Keratinocyte (primary cell): ENCODE data around the gene ENTPD6. TPM values are rescaled to one million over a fixed set of nuclear protein-coding genes. Genes with fewer than 3 reads are reported as not detected.

ENCODE experiments used
- DNase-seq: peaks from one replicate; pipeline ENCODE4 v3.0.0-alpha.2; 2011; ENCODE audit warnings: low read depth, missing footprints, low spot score
- FAIRE-seq: peaks from 2 replicates; lab custom pipeline; 2011; peaks lifted over from hg19 to GRCh38; lab: Jason Lieb, UNC
- H2AFZ ChIP-seq: 2 replicates; pipeline ENCODE4 v1.6.0; 2012; ENCODE audit warnings: low read length, control low read depth, inconsistent platforms; ENCODE audit not compliant: control insufficient read depth
- H3K27ac ChIP-seq: 2 replicates; pipeline ENCODE4 v1.5.1; 2011; ENCODE audit warnings: low read length; ENCODE audit not compliant: control insufficient read depth, insufficient read depth
- H3K27me3 ChIP-seq: 3 replicates; pipeline ENCODE4 v1.6.0; 2011; ENCODE audit warnings: low read length; ENCODE audit not compliant: control insufficient read depth, insufficient read depth; ENCODE audit errors: extremely low read depth
- H3K36me3 ChIP-seq, 2 experiments: 2 replicates in 1 of 2; 3 replicates in 1 of 2; pipeline ENCODE4 v1.5.1; 2011; ENCODE audit warnings: low read length in 2 of 2, mild to moderate bottlenecking in 1 of 2; ENCODE audit not compliant: control insufficient read depth in 2 of 2, insufficient read depth in 2 of 2; ENCODE audit errors: extremely low read depth in 1 of 2
- H3K4me1 ChIP-seq: 3 replicates; pipeline ENCODE4 v1.5.1; 2011; ENCODE audit warnings: low read length; ENCODE audit not compliant: control insufficient read depth, insufficient read depth; ENCODE audit errors: extremely low read depth
- H3K4me2 ChIP-seq: 3 replicates; pipeline ENCODE4 v1.6.0; 2011; ENCODE audit warnings: low read depth, low read length; ENCODE audit not compliant: control insufficient read depth, insufficient read depth; ENCODE audit errors: extremely low read depth
- H3K4me3 ChIP-seq, 3 experiments: fragments of 200-600 bp in 1 of 3; sonication (generic) in 1 of 3; 2 replicates in 2 of 3; 3 replicates in 1 of 3; pipeline ENCODE4 v1.5.1; 2011 to 2016; ENCODE audit warnings: low read length in 3 of 3, mild to moderate bottlenecking in 3 of 3, control low read depth in 2 of 3, inconsistent platforms in 1 of 3, low read depth in 1 of 3, mixed read lengths in 1 of 3, mixed run types in 1 of 3, moderate library complexity in 1 of 3; ENCODE audit not compliant: control insufficient read depth in 2 of 3, insufficient read depth in 2 of 3; ENCODE audit errors: extremely low read depth in 1 of 3
- H3K79me2 ChIP-seq: 2 replicates; pipeline ENCODE4 v1.6.0; 2012; ENCODE audit warnings: low read length; ENCODE audit not compliant: control insufficient read depth, insufficient read depth
- H3K9ac ChIP-seq: 3 replicates; pipeline ENCODE4 v1.6.0; 2011; ENCODE audit warnings: low read length; ENCODE audit not compliant: control insufficient read depth, insufficient read depth; ENCODE audit errors: extremely low read depth
- H3K9me1 ChIP-seq: 3 replicates; pipeline ENCODE4 v1.6.0; 2011; ENCODE audit warnings: low read length; ENCODE audit not compliant: control insufficient read depth, insufficient read depth; ENCODE audit errors: extremely low read depth
- H3K9me3 ChIP-seq: 2 replicates; pipeline ENCODE4 v1.5.1; 2012; ENCODE audit warnings: low read depth, low read length; ENCODE audit not compliant: control insufficient read depth
- H4K20me1 ChIP-seq: 3 replicates; pipeline ENCODE4 v1.6.0; 2011; ENCODE audit warnings: low read length; ENCODE audit not compliant: control insufficient read depth, insufficient read depth; ENCODE audit errors: extremely low read depth
- CTCF ChIP-seq, 3 experiments: IDR thresholded peaks in 1 of 3; conservative IDR thresholded peaks in 1 of 3; optimal IDR thresholded peaks in 1 of 3; 2 replicates in 2 of 3; 3 replicates in 1 of 3; pipeline versions ENCODE3 to v1.5.1; 2011; ENCODE audit warnings: low read length in 3 of 3, mild to moderate bottlenecking in 3 of 3, moderate library complexity in 2 of 3, control low read depth in 1 of 3, inconsistent platforms in 1 of 3; ENCODE audit not compliant: insufficient read depth in 2 of 3; ENCODE audit errors: extremely low read depth in 1 of 3
- EZH2 ChIP-seq: IDR thresholded peaks from one replicate; pipeline ENCODE4 v1.6.1; 2012; ENCODE audit warnings: inconsistent platforms, mild to moderate bottlenecking, low read length, moderate library complexity
- dilution Hi-C: fragments of 300-500 bp; cut with MboI; formaldehyde crosslinking; loops from one replicate; pipeline ENCODE4 v1.7.0; 2020; ENCODE audit warnings: low sequenced_read_pairs; ENCODE audit not compliant: extremely low pct_ligation_motif_present
- polyA plus RNA-seq, 5 experiments: library from polyadenylated mRNA; depleted of rRNA in 3 of 5; stranded (reverse) in 3 of 5; stranded (forward) in 1 of 5; unstranded in 1 of 5; fragments of >200 nt; gene quantifications; 1 replicate in 1 of 5; 2 replicates in 3 of 5; 3 replicates in 1 of 5; pipeline versions ENCODE4 v1.2.1 to v1.2.3, GENCODE V29; 2011 to 2012; ENCODE audit warnings: missing spikeins in 2 of 5, low read depth in 1 of 5, low replicate concordance in 1 of 5

Gene ENTPD6
- polyA plus RNA-seq, 1 donor (not counting 4 experiments of a cell fraction or from before 2014, with no cell fraction given) = 57.8 TPM

GRCh38 chr20:25188218-25188617, 7.3 kb upstream of the ENTPD6 start:
- no peak overlapping the region for H3K4me3 ChIP-seq
- H2AFZ ChIP-seq = no peak overlapping the region
- dilution Hi-C loops = no loop called here
- DNase-seq (no peak), FAIRE-seq (no peak)
- no peaks in the 10 kb centered on the region for H4K20me1 ChIP-seq
- H3K4me1 ChIP-seq = no peaks in the 10 kb centered on the region
- no peak overlapping the region for H3K4me2 ChIP-seq
- no peaks in the 10 kb centered on the region for H3K9me3 ChIP-seq
- H3K36me3 ChIP-seq = no peaks in the 10 kb centered on the region
- H3K9me1 ChIP-seq = no peaks in the 10 kb centered on the region
- TF ChIP-seq EZH2 = no peak
- TF ChIP-seq CTCF (optimal IDR thresholded peaks at IDR 0.05 in 1 of 3, IDR thresholded peaks at IDR 0.05 in 1 of 3, conservative IDR thresholded peaks at IDR 0.05 in 1 of 3; ENCODE audit: extremely low read depth in 1 of 3, insufficient read depth in 2 of 3, low read length in 3 of 3) = no peak
- H3K27me3 ChIP-seq = no peaks in the 10 kb centered on the region
- no peak overlapping the region for H3K9ac ChIP-seq
- H3K79me2 ChIP-seq = no peaks in the 10 kb centered on the region
- H3K27ac ChIP-seq = no peak overlapping the region

GRCh38 chr20:25191051-25191450, 4.5 kb upstream of the ENTPD6 start:
- no peaks in the 10 kb centered on the region for H3K9me1 ChIP-seq
- H3K4me3 ChIP-seq = no peak overlapping the region
- H3K27ac ChIP-seq = no peak overlapping the region
- FAIRE-seq (no peak), DNase-seq (no peak)
- no peak overlapping the region for H3K9ac ChIP-seq
- no peak overlapping the region for H2AFZ ChIP-seq
- H4K20me1 ChIP-seq = no peaks in the 10 kb centered on the region
- H3K27me3 ChIP-seq = no peaks in the 10 kb centered on the region
- TF ChIP-seq CTCF (optimal IDR thresholded peaks at IDR 0.05 in 1 of 3, IDR thresholded peaks at IDR 0.05 in 1 of 3, conservative IDR thresholded peaks at IDR 0.05 in 1 of 3; ENCODE audit: extremely low read depth in 1 of 3, insufficient read depth in 2 of 3, low read length in 3 of 3) (no peak), EZH2 (no peak)
- H3K79me2 ChIP-seq = peaks cover 3% of the 10 kb centered on the region
- H3K4me1 ChIP-seq = no peaks in the 10 kb centered on the region
- no peak overlapping the region for H3K4me2 ChIP-seq
- no peaks in the 10 kb centered on the region for H3K36me3 ChIP-seq
- no peaks in the 10 kb centered on the region for H3K9me3 ChIP-seq
- dilution Hi-C loops = no loop called here
